Nephron (organoid): Measurements from ENCODE around the gene SYNE3.

ENCODE experiments used
- H3K27ac Mint-ChIP-seq, 3 experiments: 2 replicates each; pipeline ENCODE4 v1.8.0; 2020; ENCODE audit warnings: mixed read lengths in 3 of 3, mild to moderate bottlenecking in 2 of 3, moderate library complexity in 1 of 3
- H3K27me3 Mint-ChIP-seq: 2 replicates; pipeline ENCODE4 v1.8.0; 2021; ENCODE audit warnings: low read depth, mild to moderate bottlenecking, moderate library complexity, mixed read lengths
- H3K36me3 Mint-ChIP-seq: 2 replicates; pipeline ENCODE4 v1.8.0; 2020; ENCODE audit warnings: low read depth, mixed read lengths
- H3K4me1 Mint-ChIP-seq: 2 replicates; pipeline ENCODE4 v1.8.0; 2020; ENCODE audit warnings: mixed read lengths
- H3K4me3 Mint-ChIP-seq, 3 experiments: 2 replicates each; pipeline ENCODE4 v1.8.0; 2020; ENCODE audit warnings: mild to moderate bottlenecking in 3 of 3, mixed read lengths in 3 of 3, moderate library complexity in 2 of 3
- H3K9me3 Mint-ChIP-seq: 2 replicates; pipeline ENCODE4 v1.8.0; 2020; ENCODE audit warnings: mixed read lengths
- TF ChIP-seq, protein P1 (sequence below), 3 experiments: fragments of 200-600 bp; sonication (generic); IDR thresholded peaks; one replicate each; pipeline ENCODE4 v1.5.0; 2021; ENCODE audit warnings: antibody characterized with exemption in 3 of 3; ENCODE audit not compliant: unreplicated experiment in 3 of 3

Gene SYNE3

DNA sequence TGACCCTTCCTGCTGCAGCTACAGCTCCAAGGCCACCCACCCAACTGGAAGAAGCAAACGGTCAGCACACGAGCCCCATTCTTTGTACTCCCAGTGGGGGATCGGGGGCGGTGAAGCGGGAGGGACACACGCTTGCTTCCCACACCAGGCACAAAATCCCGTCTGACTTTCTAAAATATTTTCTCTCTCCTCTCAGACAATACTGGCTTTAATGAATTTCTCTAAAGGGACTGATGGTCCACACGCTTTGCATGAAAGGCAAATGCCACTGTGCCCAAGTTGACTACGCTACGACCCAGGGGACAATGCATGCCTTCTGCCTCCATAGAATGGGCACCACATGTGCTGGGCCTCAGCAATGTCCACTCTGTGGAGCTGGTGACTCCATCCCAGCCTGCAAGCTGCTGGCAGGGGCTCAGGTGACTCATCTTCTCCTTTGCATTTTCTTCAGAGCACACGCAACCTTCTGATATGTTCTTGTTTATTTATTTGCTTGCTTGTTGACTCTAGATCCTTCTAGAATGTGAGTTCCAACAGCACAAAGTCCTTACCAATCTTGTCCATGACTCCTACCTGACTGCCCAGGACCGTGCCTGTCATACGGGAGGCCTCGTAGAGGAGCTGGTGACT lies 15.6 kb downstream of the SYNE3 start:
- Mint-ChIP-seq H3K36me3 (no peaks in the 10 kb centered on the region), H3K27ac (peak overlapping the region in 2 of 3 experiments; percentile 0 to 54), H3K9me3 (no peaks in the 10 kb centered on the region), H3K27me3 (peaks cover 17% of the 10 kb centered on the region), H3K4me3 (no peak overlapping the region), H3K4me1 (peaks cover 67% of the 10 kb centered on the region)
- TF ChIP-seq, protein P1, sequence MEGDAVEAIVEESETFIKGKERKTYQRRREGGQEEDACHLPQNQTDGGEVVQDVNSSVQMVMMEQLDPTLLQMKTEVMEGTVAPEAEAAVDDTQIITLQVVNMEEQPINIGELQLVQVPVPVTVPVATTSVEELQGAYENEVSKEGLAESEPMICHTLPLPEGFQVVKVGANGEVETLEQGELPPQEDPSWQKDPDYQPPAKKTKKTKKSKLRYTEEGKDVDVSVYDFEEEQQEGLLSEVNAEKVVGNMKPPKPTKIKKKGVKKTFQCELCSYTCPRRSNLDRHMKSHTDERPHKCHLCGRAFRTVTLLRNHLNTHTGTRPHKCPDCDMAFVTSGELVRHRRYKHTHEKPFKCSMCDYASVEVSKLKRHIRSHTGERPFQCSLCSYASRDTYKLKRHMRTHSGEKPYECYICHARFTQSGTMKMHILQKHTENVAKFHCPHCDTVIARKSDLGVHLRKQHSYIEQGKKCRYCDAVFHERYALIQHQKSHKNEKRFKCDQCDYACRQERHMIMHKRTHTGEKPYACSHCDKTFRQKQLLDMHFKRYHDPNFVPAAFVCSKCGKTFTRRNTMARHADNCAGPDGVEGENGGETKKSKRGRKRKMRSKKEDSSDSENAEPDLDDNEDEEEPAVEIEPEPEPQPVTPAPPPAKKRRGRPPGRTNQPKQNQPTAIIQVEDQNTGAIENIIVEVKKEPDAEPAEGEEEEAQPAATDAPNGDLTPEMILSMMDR (IDR thresholded peaks at IDR 0.05; ENCODE audit: unreplicated experiment in 3 of 3) = no peak

- Mint-ChIP-seq H3K4me3 (no peak overlapping the region), H3K27ac (peak overlapping the region in 1 of 3 experiments; percentile 54), H3K36me3 (no peaks in the 10 kb centered on the region), H3K9me3 (no peaks in the 10 kb centered on the region), H3K4me1 (peaks cover 71% of the 10 kb centered on the region), H3K27me3 (peaks cover 17% of the 10 kb centered on the region)
- TF ChIP-seq, protein P1 (IDR thresholded peaks at IDR 0.05; ENCODE audit: unreplicated experiment in 3 of 3) = no peak
These were observed 16.2 kb downstream of the SYNE3 start for GRCh38 chr14:95500201-95500681.

- TF ChIP-seq, protein P1 (IDR thresholded peaks at IDR 0.05; ENCODE audit: unreplicated experiment in 3 of 3) = no peak
- Mint-ChIP-seq H3K36me3 (no peaks in the 10 kb centered on the region), H3K4me1 (peaks cover 69% of the 10 kb centered on the region), H3K27ac (peak overlapping the region in 1 of 3 experiments; percentile 59), H3K4me3 (no peak overlapping the region), H3K27me3 (peaks cover 17% of the 10 kb centered on the region), H3K9me3 (no peaks in the 10 kb centered on the region)
These were observed 17.1 kb downstream of the SYNE3 start for GRCh38 chr14:95499354-95499750.

DNA sequence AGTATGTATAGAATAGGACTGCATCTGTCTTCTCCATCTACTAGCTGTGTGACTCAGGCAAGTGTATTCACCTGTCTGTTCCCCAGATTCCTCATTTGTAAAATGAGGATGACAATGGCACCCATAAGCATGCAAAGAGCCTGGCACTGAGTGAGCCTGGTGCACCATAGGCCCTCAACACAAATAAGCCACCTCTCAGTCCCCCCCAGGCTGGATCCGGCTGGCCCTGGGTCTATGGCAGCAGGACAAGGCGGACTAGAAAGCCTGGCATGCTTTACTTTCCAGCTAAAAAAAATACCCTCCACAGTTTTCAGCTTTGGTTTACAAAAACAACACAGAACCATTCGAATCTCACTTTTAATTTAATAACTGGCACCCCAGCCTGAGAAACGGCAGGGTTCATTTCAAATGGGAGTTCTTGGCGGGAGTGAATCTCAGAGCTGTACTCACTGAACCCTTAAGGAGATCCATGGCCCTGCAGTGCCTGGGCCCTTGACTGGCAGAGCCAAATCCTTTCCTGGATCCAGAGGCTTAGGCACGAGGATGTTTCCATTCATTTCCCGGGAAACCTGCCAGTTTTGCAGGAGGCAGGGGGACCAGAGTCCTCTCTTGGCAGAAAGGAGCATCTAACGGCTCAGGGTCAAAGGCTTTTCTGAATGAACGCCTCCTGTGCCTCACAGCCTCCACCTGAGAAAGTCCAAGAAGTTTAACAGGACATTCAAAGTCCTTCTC lies 17.7 kb downstream of the SYNE3 start:
- no peaks in the 10 kb centered on the region for H3K9me3 Mint-ChIP-seq
- H3K4me1 Mint-ChIP-seq = peaks cover 71% of the 10 kb centered on the region
- H3K36me3 Mint-ChIP-seq = no peaks in the 10 kb centered on the region
- TF ChIP-seq, protein P1 (IDR thresholded peaks at IDR 0.05; ENCODE audit: unreplicated experiment in 3 of 3) = no peak
- H3K4me3 Mint-ChIP-seq = no peak overlapping the region
- H3K27me3 Mint-ChIP-seq = peaks cover 17% of the 10 kb centered on the region
- peak overlapping the region in 1 of 3 experiments; percentile 59 for H3K27ac Mint-ChIP-seq

DNA sequence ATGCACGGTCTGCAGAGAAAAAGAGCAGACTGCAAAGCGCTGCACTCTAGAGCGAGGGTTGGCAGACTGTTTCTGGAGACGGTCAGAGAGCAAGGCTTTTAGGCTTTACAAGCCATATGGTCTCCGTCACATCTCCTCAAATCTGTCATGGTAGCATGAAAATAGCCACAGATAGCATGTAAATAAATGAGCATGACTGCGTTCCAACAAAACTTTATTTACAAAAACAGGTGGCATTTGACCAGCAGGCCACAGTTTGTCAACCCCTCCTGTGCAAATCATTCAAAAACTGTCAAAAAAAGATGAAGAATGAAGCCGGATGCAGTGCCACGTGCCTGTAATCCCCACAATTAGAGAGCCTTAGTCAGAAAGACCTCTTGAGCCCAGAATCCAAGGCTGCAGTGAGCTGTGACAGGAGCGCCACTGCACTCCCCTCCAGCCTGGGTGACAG lies 18.9 kb downstream of the SYNE3 start:
- Mint-ChIP-seq H3K36me3 (no peaks in the 10 kb centered on the region), H3K27me3 (peaks cover 19% of the 10 kb centered on the region), H3K4me3 (no peak overlapping the region), H3K27ac (peak overlapping the region; percentile 77 to 90 (median 87)), H3K4me1 (peaks cover 69% of the 10 kb centered on the region), H3K9me3 (no peaks in the 10 kb centered on the region)
- TF ChIP-seq, protein P1 (IDR thresholded peaks at IDR 0.05; ENCODE audit: unreplicated experiment in 3 of 3) = no peak
